HEK293 (cell line): ENCODE results near the gene HK2.
A peak's percentile ranks its signal among the peaks of the same experiment; 100 is the strongest.

Source experiments
- CTCF ChIA-PET: fragments of 350-600 bp; formaldehyde crosslinking; extraction: SDS; loops from one replicate; lab custom pipeline; 2021; ENCODE audit warnings: antibody characterized with exemption; lab: Yijun Ruan, JAX
- POLR2A ChIA-PET: fragments of 300-600 bp; formaldehyde crosslinking; extraction: SDS; loops from one replicate; lab custom pipeline; 2020; ENCODE audit warnings: antibody characterized with exemption, inconsistent platforms; lab: Yijun Ruan, JAX
- H3K27ac ChIP-seq: fragments of 200-500 bp; sonication (Bioruptor generic); 2 replicates; pipeline ENCODE4 v1.5.1; 2014; ENCODE audit warnings: low read depth, low read length, control low read depth, inconsistent platforms; ENCODE audit errors: extremely low read depth
- H3K36me3 ChIP-seq, 2 experiments: fragments of 200-500 bp in 1 of 2; sonication (Bioruptor generic) in 1 of 2; 1 replicate in 1 of 2; 2 replicates in 1 of 2; pipeline ENCODE4 v1.5.1; 2014 to 2017; ENCODE audit warnings: inconsistent platforms in 2 of 2, low read length in 2 of 2; ENCODE audit not compliant: control insufficient read depth in 2 of 2, insufficient read depth in 1 of 2
- H3K4me1 ChIP-seq: fragments of 200-500 bp; sonication (Bioruptor generic); 2 replicates; pipeline ENCODE4 v1.5.1; 2014; ENCODE audit warnings: mild to moderate bottlenecking, low read length, inconsistent platforms; ENCODE audit not compliant: control insufficient read depth, insufficient read depth
- H3K4me3 ChIP-seq: 2 replicates; pipeline ENCODE4 v1.5.1; 2011; ENCODE audit warnings: low read depth, mild to moderate bottlenecking, control low read depth, low read length, moderate library complexity
- H3K9me3 ChIP-seq: fragments of 200-500 bp; sonication (Bioruptor generic); 2 replicates; pipeline ENCODE4 v1.5.1; 2014; ENCODE audit warnings: low read depth, low read length, inconsistent platforms; ENCODE audit not compliant: control insufficient read depth, insufficient read depth
- GLIS1 ChIP-seq: fragments of 450-650 bp; formaldehyde crosslinking; IDR thresholded peaks from 2 replicates; pipeline ENCODE4 v1.5.1; 2016; ENCODE audit warnings: missing biosample characterization, missing genetic modification characterization
- MEIS1 ChIP-seq: sonication (generic); formaldehyde crosslinking; IDR thresholded peaks from 2 replicates; pipeline ENCODE4 v1.8.1; 2022; ENCODE audit warnings: missing genetic modification reagents, mild to moderate bottlenecking, borderline replicate concordance
- MYNN ChIP-seq: fragments of 450-650 bp; formaldehyde crosslinking; IDR thresholded peaks from 2 replicates; pipeline ENCODE4 v1.5.1; 2016; ENCODE audit warnings: missing biosample characterization, missing genetic modification characterization, borderline replicate concordance
- TCF7L2 ChIP-seq: IDR thresholded peaks from 2 replicates; pipeline ENCODE4 v1.6.1; 2011; ENCODE audit warnings: low read depth, mild to moderate bottlenecking, inconsistent platforms, low read length, moderate library complexity, borderline replicate concordance
- ZFP69B ChIP-seq: fragments of 450-650 bp; formaldehyde crosslinking; IDR thresholded peaks from 2 replicates; pipeline ENCODE4 v1.5.1; 2016; ENCODE audit warnings: missing biosample characterization, missing genetic modification characterization
- ZNF10 ChIP-seq: fragments of 450-650 bp; formaldehyde crosslinking; IDR thresholded peaks from 2 replicates; pipeline ENCODE4 v1.5.1; 2017; ENCODE audit warnings: missing biosample characterization, missing genetic modification characterization
- ZNF112 ChIP-seq: fragments of 450-650 bp; formaldehyde crosslinking; IDR thresholded peaks from 2 replicates; pipeline ENCODE4 v1.5.0; 2017; ENCODE audit warnings: missing biosample characterization, missing genetic modification characterization
- ZNF184 ChIP-seq: fragments of 450-650 bp; IDR thresholded peaks from 2 replicates; pipeline ENCODE4 v1.5.1; 2018; ENCODE audit warnings: missing biosample characterization, mild to moderate bottlenecking, missing genetic modification characterization
- ZNF19 ChIP-seq: fragments of 450-650 bp; formaldehyde crosslinking; IDR thresholded peaks from 2 replicates; pipeline ENCODE4; 2016; ENCODE audit warnings: missing biosample characterization, missing genetic modification characterization, low read depth
- ZNF211 ChIP-seq: fragments of 450-650 bp; formaldehyde crosslinking; IDR thresholded peaks from 2 replicates; pipeline ENCODE4 v1.5.1; 2016; ENCODE audit warnings: low read depth, missing biosample characterization, missing genetic modification characterization
- ZNF239 ChIP-seq: fragments of 450-650 bp; formaldehyde crosslinking; IDR thresholded peaks from 2 replicates; pipeline ENCODE4 v1.5.1; 2016; ENCODE audit warnings: missing biosample characterization, missing genetic modification characterization
- ZNF341 ChIP-seq: fragments of 450-650 bp; formaldehyde crosslinking; IDR thresholded peaks from 2 replicates; pipeline ENCODE4; 2016; ENCODE audit warnings: low read depth, missing biosample characterization, missing genetic modification characterization
- ZNF48 ChIP-seq: fragments of 450-650 bp; formaldehyde crosslinking; IDR thresholded peaks from 2 replicates; pipeline ENCODE4 v1.5.1; 2016; ENCODE audit warnings: missing biosample characterization, missing genetic modification characterization
- ZNF561 ChIP-seq: fragments of 450-650 bp; IDR thresholded peaks from 2 replicates; pipeline ENCODE4 v1.5.1; 2018; ENCODE audit warnings: missing biosample characterization, missing genetic modification characterization, borderline replicate concordance
- ZNF629 ChIP-seq: fragments of 450-650 bp; formaldehyde crosslinking; IDR thresholded peaks from 2 replicates; pipeline ENCODE4 v1.5.1; 2017; ENCODE audit warnings: missing biosample characterization, missing genetic modification characterization
- ZXDB ChIP-seq: fragments of 450-650 bp; formaldehyde crosslinking; IDR thresholded peaks from 2 replicates; pipeline ENCODE4 v1.5.1; 2016; ENCODE audit warnings: missing biosample characterization, missing genetic modification characterization
- TF ChIP-seq, protein P1 (sequence below): fragments of 450-650 bp; formaldehyde crosslinking; IDR thresholded peaks from 2 replicates; pipeline ENCODE4 v1.5.1; 2016; ENCODE audit warnings: missing biosample characterization, missing genetic modification characterization, borderline replicate concordance
- TF ChIP-seq, protein P2 (sequence below): fragments of 450-650 bp; formaldehyde crosslinking; IDR thresholded peaks from 2 replicates; pipeline ENCODE4 v1.5.1; 2016; ENCODE audit warnings: missing biosample characterization, missing genetic modification characterization, borderline replicate concordance
- TF ChIP-seq, protein P3 (sequence below): fragments of 450-650 bp; formaldehyde crosslinking; IDR thresholded peaks from 2 replicates; pipeline ENCODE4 v1.5.1; 2016; ENCODE audit warnings: missing biosample characterization, missing genetic modification characterization
- TF ChIP-seq, protein P4 (sequence below): fragments of 450-650 bp; formaldehyde crosslinking; IDR thresholded peaks from 2 replicates; pipeline ENCODE4 v1.5.1; 2016; ENCODE audit warnings: missing biosample characterization, missing genetic modification characterization

Gene HK2

DNA sequence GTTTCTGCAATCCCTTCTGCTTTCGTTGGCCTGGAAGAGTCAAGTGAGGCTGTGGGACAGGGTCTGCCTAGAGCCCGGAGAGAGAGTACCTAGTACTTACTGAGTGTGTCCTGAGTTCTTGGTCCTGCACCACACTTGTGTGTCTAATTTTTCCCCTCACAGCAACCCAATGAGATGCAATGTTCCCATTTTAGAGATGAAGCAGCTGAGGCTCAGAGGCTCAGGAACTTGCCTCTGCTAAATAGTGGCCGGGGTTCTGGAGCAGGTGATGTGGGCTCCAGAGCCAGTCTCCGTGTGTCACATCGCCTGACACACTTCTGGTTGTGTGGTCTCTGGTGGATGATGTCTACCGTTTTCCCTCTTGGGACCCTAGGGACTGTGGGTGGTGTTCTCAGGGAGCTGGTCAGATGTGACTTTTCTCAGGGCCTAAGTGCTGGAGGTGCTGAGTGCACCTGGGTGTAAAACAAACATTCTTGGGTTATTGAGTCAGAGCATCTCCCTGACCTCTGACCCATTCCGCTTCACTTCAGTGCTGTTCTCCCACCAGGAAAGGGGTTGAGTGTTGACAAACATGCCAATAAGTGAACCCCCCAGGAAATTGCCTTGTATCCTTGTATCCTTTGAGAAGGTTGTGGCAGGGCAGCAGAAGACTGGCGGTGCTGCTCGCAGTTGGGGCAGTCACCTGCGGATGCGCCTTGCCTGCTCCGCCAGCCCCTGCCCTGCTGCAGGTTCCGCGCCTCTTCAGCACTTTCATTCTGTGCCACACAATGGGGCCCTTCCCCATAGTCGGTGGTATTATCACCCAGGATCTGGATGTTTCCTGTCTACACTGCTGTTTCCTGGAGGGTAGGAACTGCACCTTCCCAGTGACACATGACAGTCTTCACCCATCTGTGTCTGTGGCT, 32.1 kb downstream of the HK2 start (continued):
- TF ChIP-seq, protein P1, sequence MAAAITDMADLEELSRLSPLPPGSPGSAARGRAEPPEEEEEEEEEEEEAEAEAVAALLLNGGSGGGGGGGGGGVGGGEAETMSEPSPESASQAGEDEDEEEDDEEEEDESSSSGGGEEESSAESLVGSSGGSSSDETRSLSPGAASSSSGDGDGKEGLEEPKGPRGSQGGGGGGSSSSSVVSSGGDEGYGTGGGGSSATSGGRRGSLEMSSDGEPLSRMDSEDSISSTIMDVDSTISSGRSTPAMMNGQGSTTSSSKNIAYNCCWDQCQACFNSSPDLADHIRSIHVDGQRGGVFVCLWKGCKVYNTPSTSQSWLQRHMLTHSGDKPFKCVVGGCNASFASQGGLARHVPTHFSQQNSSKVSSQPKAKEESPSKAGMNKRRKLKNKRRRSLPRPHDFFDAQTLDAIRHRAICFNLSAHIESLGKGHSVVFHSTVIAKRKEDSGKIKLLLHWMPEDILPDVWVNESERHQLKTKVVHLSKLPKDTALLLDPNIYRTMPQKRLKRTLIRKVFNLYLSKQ (tag by site-specific recombination) = no peak

DNA sequence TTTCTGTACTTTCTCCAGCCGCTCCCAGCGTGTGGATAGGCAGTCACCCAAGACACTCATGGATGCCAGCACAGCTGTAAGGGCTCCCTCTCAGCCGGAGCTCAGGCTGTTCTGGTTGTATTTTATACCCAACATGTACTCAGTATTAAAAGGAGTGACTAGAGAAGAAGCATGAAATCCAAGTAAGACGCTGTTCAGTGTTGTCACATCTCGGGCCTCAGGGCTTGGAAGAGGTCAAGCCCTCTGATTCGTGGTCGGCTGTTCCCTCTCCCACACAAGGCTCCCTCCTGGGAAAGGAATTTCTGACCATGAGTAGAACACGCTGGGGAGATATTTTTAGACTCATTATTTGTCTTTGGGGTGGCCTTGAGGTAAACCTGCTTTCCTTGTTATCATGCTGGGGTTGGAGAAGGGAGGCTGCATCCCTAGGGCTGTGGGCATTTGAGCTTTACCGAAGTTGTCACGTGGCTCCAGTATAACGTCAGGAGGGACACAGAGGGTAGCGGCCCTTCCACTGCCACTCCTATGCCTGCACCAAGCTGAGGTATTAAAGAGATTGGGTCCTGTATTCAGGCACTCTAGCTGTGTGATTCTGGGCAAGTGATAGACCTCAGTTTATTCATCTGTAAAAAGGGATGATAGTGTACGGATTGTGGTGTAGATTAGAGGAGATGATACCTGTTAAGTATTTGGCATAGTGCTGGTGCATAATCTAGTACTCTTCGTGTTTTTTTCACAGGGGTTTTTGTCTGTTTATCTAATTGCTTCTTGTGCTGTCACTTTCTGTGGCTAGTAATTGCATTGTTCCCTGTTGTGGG, 34.1 kb downstream of the HK2 start:
- Histone ChIP-seq H3K9me3 (no peaks in the 10 kb centered on the region), H3K4me1 (no peaks in the 10 kb centered on the region), H3K4me3 (no peak overlapping the region), H3K36me3 (peaks cover 5 to 8% of the 10 kb centered on the region in 2 experiments; a peak in 2 of 3 replicates), H3K27ac (no peak overlapping the region)
- TF ChIP-seq ZNF19 = no peak
- 0 out of 2 replicates have a peak, but pooled peaks have one; percentile 8 for TF ChIP-seq ZNF341
- peak; percentile 65 for TF ChIP-seq GLIS1 (tag by site-specific recombination)
- CTCF ChIA-PET = interaction anchor here (0.7 to 1.3 kb wide), 4 partner anchors 8 to 77 kb away, joined by 3 to 7 read pairs (median 4); no protein-coding TSS in a partner anchor
- POLR2A ChIA-PET = no interaction called here

DNA sequence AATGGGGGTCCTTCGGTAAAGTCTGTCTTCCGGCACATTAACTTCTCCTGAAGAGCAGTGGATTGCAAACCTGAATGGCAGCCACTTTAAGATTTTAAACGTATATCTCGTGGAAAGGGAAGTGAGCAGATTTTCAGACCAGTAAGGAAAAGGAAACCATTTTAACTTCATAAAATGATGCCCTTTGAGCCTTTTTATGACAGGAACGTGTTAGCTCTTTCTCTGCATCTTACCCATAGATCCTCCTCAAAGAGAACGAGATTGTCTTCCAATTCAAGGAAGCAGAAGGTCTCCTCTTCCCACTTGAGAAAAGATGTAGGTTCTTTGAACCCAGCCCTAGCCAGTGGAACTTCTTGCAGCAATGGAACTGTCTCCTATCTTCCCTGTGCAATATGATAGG, 35.6 kb downstream of the HK2 start:
- H3K36me3 ChIP-seq = peaks cover 5 to 13% of the 10 kb centered on the region in 2 experiments; a peak in 2 of 3 replicates
- ChIA-PET CTCF (interaction anchor here (0.7 to 1.3 kb wide), 3 partner anchors 30 to 179 kb away, joined by 4 to 7 read pairs (median 5); no protein-coding TSS in a partner anchor), POLR2A (no interaction called here)
- H3K27ac ChIP-seq = no peak overlapping the region
- no peak for TF ChIP-seq ZNF211
- TF ChIP-seq, protein P2, sequence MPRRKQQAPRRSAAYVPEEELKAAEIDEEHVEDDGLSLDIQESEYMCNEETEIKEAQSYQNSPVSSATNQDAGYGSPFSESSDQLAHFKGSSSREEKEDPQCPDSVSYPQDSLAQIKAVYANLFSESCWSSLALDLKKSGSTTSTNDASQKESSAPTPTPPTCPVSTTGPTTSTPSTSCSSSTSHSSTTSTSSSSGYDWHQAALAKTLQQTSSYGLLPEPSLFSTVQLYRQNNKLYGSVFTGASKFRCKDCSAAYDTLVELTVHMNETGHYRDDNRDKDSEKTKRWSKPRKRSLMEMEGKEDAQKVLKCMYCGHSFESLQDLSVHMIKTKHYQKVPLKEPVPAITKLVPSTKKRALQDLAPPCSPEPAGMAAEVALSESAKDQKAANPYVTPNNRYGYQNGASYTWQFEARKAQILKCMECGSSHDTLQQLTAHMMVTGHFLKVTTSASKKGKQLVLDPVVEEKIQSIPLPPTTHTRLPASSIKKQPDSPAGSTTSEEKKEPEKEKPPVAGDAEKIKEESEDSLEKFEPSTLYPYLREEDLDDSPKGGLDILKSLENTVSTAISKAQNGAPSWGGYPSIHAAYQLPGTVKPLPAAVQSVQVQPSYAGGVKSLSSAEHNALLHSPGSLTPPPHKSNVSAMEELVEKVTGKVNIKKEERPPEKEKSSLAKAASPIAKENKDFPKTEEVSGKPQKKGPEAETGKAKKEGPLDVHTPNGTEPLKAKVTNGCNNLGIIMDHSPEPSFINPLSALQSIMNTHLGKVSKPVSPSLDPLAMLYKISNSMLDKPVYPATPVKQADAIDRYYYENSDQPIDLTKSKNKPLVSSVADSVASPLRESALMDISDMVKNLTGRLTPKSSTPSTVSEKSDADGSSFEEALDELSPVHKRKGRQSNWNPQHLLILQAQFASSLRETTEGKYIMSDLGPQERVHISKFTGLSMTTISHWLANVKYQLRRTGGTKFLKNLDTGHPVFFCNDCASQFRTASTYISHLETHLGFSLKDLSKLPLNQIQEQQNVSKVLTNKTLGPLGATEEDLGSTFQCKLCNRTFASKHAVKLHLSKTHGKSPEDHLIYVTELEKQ = no peak
- H3K4me1 ChIP-seq = no peaks in the 10 kb centered on the region
- no peaks in the 10 kb centered on the region for H3K9me3 ChIP-seq
- H3K4me3 ChIP-seq = no peak overlapping the region

DNA sequence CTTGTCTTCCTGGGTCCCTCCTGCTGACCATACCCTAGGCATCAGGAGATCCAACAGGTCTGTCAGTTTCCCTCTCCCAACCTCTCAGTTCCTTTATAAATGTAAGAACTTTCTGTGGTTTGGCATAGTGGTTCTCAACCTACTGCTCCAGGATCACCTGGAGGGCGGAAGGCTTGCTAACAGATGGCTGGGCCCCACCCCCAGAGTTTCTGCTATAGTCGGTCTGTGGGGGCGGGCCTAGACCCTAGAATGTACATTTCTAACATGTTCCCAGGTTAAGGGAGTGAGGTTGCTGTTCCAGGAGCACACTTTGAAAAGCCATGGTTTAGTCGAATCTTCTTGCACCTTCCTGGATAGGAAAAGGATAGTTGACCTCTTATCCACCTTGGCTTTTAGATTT, 37.0 kb downstream of the HK2 start:
- no peaks in the 10 kb centered on the region for H3K4me1 ChIP-seq
- no peak overlapping the region for H3K27ac ChIP-seq
- no peaks in the 10 kb centered on the region for H3K9me3 ChIP-seq
- H3K4me3 ChIP-seq = no peak overlapping the region
- ChIA-PET CTCF (no interaction called here), POLR2A (no interaction called here)
- H3K36me3 ChIP-seq = peaks cover 5 to 17% of the 10 kb centered on the region in 2 experiments; a peak in 2 of 3 replicates
- TF ChIP-seq TCF7L2 = no peak
- no peak for TF ChIP-seq ZNF629 (tag by site-specific recombination)
- TF ChIP-seq, protein P3, sequence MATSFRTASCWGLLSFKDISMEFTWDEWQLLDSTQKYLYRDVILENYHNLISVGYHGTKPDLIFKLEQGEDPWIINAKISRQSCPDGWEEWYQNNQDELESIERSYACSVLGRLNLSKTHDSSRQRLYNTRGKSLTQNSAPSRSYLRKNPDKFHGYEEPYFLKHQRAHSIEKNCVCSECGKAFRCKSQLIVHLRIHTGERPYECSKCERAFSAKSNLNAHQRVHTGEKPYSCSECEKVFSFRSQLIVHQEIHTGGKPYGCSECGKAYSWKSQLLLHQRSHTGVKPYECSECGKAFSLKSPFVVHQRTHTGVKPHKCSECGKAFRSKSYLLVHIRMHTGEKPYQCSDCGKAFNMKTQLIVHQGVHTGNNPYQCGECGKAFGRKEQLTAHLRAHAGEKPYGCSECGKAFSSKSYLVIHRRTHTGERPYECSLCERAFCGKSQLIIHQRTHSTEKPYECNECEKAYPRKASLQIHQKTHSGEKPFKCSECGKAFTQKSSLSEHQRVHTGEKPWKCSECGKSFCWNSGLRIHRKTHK = no peak
- no peak for TF ChIP-seq ZNF112
- no peak for TF ChIP-seq ZNF561 (tag by site-specific recombination)
- no peak for TF ChIP-seq ZNF48 (tag by site-specific recombination)
- no peak for TF ChIP-seq MYNN (tag by site-specific recombination)
- no peak for TF ChIP-seq ZNF239 (tag by site-specific recombination)
- TF ChIP-seq ZNF10 (tag by site-specific recombination) = no peak
- TF ChIP-seq MEIS1 = no peak
- no peak for TF ChIP-seq ZNF184
- TF ChIP-seq ZXDB (tag by site-specific recombination) = no peak
- TF ChIP-seq, protein P4, sequence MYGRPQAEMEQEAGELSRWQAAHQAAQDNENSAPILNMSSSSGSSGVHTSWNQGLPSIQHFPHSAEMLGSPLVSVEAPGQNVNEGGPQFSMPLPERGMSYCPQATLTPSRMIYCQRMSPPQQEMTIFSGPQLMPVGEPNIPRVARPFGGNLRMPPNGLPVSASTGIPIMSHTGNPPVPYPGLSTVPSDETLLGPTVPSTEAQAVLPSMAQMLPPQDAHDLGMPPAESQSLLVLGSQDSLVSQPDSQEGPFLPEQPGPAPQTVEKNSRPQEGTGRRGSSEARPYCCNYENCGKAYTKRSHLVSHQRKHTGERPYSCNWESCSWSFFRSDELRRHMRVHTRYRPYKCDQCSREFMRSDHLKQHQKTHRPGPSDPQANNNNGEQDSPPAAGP = no peak
- no peak for TF ChIP-seq ZFP69B (tag by site-specific recombination)
